GM04504 (cell line): Measurements from ENCODE around the gene RAB13.

Experiments used
- DNase-seq: peaks from one replicate; pipeline ENCODE4 v3.0.0-alpha.2; 2012; ENCODE audit warnings: low read depth

The RAB13 gene

DNA sequence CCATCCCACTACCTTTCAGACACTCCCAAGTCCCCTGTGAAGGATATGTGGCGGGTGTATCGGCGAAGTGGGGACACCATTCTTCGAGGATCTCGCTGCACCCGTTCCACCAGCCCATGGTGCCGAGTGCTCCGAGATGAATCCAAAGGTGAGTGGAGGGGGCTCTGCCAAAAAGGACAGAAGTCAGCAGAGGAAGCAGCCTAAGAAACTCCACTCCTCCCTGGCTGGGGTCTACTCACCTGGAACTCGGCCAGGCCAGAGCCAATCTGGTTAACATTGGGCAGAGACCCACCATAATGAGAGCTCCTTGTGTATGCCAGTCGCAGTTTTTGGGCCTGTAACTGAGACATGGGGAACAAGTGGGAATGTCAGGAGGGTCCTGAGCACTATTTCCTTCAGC, 31.3 kb downstream of the RAB13 start:
- DNase-seq = no peak

DNA sequence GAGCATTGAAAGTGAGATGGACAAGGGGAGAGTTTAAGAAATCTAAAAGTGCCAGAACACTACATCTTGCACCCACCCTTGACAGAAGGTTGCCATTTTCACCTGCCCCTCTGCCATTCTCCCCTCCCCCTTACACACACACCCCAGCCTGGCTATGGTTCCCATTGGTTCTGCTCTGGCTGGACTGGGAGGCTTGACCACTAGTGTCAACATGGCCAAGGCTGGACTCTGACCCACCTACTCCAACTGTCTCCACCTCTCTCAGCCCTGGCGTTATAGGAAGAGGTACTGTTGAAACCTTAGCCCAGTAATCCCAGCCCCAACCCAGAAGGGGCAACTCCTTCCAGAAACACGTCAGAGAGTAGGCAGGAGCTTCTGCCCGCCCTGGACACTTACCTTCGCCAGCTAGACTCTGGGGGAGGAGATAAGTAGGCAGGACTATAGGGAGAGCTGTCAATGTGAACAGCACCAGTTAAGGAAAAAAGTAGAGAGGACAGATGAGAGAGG, 32.2 kb downstream of the RAB13 start:
- no peak for DNase-seq

DNA sequence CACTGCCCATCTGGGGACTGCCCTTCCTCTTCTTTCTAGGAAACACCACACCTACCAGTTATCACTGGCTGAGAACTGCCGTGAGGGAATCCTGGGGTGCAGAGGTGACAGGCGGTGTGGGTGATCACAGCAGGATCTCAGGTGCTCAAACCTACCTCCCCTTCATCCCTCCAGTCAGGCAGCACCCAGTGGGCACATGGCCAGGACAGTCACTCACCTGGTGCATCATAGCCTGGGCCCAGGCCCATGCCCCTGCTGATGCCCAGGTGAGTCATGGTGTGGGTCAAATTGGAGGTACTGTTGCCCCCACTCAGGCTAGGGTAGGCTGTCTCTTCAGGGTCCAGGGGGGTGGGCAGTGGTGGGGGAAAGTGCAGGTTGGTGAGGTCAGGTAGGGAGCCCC, 34.3 kb downstream of the RAB13 start:
- no peak for DNase-seq

DNA sequence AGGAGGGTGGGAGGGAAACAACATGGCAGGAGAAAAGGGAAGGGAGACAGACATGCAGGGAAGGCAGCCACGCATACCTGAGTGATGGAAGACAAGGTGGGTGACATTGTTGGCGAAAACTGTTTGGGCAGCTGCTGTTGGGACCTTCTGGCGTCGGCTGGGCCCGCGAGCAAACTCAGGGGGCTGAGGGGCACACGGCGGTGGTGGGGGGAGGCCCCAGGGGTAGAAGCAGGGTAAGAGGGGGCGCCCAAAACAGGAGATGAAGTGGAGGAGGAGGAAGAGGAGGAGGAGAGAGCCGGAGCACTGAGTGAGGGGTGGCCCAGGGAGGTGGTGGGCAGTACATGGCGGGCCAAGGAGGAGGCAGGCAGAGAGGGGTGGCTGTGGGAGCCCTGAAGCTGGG, 35.0 kb downstream of the RAB13 start:
- no peak for DNase-seq

DNA sequence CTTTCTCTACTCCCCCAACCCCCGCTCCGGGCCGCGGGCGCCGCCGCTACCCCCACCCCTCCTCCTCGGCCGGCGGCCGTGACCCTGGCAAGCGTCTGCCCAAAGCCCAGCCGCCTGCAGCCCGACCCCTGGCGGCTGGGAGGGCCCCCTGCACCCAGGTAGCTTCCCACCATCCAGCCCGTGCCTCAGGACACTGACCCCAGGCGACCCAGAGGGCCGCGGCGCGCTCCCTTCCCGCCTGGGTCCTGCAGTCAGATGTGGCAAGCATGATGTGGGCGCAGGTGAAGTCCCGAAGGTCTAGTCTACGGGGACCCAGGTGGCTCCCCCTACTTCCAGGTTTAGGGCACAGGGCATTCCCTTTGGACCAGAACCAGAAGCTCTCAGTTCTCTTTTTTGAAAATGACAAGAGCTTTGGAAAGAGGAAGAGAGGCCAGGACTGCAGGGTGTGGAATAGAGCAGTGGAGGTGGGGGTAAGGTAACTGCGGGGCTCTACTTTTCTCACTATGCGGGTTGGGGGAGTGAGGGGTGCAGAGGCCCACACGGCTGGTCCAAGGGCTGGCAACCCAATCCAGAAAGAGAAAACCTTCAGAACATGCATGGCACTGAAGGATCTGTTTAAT, 39.4 kb downstream of the RAB13 start, which contains the start of gene DENND4B:
DENND4B (minus strand) TSS at position 97 of the 620 bp plus-strand sequence. CDS start 2,344 bp downstream, outside the sequence.
- DNase-seq = no peak

DNA sequence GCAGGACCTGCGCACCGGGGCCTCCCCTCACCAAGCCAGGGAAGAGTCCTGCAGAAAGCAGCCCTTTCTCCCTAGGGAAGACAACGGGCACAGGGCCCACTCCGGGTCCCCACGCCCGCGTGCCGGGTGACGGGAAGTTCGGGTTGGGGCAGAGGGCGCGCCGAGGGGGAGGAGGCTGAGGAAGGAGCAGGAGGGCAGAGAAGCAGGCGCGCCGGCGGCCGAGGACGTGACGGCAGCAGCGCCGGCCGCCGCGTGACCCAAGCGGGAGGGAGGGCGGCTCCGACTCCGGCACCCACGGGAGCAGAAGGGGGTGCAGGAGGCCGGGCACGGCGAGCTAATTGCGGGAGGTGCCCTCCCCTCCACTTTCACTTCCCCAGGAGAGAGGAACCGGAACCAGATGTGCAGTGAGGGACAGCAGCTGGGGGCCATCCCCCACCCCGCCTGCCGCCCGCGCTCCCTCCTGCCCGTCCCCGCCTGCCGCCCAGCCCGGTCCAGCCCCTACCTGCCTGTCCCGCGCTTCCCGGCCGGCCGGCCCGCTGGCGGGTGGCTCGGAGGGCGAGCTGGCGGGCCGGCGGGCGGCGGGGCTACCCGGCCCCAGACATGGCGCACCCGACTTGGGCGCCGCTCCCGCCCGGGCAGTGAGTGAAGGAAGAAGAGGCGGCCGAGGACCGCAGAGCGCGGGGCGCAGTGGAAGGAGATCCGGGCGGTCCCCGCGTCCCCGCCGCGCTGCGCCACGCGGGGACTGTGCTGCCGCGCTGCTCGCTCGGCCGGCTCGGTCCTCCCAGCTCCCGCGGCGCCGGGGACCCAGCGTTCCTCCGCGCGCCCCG, 40.1 kb downstream of the RAB13 start:
- DNase-seq = no peak

DNA sequence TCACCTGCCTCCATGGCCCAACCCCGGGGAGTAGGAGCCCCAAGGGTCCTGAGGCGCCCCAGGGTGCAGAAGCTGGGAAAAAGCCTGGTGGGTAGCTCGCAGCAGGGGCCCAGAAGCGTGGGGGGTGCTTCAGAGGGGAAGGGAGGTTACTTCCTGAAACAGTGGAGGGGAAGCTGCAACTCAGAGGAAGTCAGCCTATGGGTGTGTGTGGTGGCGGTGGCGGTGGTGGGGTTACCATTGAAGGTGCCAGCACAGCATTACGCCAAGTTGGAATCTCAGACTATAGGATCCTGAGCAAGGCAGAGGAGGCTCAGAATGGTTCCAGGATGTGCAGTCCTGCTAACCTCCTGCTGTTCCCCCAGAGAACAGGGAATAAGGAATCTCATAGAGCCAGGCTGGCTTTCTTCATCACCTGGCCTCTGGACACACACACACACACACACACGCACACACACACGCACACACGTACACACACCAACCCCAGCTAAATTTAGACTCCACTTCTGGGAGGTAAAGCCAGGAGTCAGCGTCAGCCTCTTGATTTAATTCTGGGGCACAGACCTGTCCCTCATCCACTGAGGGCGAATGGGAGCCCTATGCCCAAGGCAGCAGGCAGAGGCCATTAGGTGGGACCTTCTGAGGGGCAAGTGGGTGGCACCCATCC, 40.9 kb downstream of the RAB13 start:
- no peak for DNase-seq

DNA sequence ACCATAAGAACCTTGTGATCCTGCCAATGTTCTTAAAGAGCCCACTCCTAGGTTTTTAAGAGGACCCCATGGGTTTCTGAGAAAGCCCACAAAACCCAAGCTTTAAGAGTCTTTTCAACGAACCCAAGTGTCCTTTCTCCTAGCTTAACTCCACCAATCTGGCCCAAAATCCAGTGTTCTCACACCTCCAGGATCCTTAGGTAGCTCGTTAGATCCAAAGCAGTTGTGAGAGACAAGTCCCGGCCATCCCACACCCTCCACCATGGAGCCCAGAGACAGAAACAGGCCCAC, 41.4 kb downstream of the RAB13 start:
- no peak for DNase-seq

DNA sequence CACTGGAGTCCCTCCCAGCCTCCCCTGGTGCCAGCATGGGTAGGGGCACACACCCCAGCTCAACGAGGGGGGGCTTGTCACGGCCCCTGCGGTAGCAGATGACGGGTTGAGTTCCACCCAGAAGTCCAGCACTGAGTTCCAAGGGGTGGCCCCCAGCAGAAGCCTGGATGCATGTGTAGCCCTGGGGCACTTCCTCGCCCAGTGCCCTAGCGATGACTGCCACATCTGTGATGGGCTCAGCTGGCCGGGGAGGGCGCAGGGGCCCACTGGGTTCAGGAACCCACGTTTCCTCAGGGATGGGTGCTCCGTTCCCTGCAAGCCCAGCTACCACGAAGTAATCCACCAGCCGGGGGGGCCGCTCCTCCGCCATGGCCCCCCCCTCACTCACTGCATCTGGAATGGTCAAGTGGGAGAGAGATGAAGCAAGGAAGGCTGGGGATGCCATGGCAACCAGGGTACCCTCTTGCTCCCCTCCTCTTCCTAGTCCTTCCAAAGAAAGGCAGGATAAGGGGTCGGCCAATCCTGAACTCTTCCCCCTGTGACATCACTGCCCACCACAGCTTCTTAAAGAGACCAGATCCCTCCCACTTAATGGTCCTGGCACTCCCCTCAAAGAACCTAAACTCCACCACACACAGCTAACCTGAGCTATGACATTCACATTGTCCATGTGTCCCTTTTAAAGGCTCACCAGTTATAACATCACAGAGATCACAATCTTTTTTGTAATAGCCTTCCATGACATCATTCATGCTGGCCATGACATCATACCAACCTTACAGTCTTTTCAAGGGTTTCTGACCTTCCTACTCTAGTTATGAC, 41.9 kb downstream of the RAB13 start:
- no peak for DNase-seq

DNA sequence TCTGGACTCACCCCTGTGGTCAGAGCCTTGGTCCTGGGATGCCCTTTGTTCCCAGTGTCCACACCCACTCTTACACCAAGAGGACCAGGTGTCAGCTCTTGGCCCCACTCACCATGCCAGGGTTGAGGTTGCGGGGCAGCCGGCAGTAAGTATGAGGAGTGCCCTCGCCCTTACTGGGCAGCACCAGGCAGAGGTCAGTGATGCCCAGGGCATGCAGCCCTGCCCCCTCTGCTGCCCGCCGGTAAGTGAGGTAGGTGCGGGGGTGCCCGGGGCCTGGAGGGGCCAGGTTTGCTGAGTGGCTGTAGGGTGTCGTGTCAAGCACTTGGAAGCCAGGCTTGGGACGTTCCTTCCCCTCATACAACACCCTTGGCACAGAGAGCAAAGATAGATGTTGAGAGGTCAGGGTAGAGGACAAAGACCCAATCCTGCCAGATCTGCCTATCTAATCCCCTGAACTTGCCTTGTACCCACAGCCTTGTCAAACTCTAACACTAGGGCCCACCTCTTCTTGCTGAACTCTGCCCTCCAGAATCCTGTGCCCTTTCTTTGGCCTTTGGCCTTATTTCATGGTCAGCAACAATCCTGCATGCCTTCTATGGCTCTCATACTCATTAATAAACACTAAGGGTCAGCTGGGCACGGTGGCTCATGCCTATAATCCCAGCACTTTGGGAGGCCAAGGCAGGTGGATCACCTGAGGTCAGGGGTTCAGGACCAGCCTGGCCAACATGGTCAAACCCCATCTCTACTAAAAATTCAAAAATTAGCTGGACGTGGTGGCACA, 43.2 kb downstream of the RAB13 start:
- DNase-seq = no peak

DNA sequence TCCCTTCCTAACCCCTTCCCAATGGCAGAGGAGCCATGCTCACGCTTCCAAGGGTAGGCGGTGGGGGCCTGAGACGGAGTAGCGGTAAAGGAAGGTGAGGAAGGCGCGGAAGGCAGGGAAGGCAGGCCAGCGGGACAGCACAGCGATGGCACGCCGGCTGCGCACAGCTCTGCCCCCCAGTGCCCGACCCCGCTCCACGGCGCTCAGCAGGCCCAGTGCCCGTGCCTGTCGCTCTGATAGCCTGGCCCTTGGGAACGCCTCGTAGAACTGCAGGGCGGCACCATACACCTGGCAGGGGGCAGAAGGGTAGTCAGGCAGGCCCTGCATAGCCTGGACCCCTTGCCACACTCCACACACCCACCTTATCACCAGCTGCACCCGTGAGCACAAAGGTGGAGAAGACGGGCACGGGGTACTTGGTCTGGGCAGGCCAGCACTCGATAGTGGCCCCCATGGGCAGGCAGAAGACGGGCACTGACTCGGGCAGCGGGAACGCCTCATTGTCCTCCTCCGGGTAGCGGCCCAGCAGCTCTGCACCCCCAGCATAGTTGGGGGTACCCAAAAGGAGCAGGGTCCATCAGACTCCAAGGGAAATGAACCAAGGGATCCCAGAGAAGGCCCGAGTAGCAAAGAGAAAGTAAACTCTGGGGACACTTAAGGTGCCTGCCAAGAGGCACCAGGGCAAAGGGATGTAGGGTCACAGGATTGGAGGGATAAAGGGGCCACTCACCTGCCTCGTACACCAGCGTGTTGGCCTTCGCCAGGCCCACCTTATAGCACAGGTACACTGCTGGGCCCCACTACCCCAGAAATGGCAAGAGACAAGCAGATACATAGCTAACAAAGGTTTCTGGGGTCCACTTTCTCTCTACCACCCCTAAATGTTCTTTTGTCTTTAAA, 44.1 kb downstream of the RAB13 start:
- no peak for DNase-seq

DNA sequence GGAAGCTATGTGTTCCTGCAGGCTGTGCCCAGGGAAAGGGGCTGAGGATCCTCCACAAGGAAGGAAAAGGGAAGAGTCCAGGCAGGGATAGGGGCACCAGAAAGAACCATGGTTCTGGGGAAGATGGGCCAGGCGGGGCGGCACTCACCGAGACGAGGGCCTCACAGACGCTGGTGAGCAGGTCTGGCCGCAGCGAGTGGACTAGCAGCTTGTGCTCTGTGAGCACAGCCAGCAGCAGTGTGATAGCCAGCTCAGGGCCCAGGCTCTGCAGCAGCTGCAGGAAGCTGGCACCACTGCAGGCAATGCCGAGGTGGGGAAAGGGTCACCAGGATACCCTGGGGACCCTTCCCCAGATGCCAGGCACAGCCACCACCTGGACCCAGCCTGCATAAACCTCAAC, 45.4 kb downstream of the RAB13 start:
- DNase-seq = no peak

DNA sequence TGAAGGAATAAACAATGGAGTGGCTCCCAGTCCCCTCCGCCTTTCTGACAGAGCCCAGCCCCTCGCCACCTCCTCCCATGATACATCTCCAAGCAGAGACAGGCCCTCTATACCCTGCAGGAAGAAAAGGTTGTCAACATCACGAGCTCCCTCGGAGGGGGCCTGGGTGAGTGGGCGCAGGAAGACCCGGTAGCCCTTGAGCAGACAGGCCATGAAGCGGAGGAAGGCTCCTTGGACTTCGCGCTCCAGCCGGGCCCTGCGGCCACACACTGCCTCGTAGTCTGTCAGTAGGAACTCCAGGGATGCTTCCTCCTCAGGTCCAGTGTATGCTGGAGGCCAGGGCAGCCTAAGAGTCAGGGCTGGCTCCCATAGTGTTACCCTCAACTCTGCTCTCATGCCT, 46.7 kb downstream of the RAB13 start:
- no peak for DNase-seq

DNA sequence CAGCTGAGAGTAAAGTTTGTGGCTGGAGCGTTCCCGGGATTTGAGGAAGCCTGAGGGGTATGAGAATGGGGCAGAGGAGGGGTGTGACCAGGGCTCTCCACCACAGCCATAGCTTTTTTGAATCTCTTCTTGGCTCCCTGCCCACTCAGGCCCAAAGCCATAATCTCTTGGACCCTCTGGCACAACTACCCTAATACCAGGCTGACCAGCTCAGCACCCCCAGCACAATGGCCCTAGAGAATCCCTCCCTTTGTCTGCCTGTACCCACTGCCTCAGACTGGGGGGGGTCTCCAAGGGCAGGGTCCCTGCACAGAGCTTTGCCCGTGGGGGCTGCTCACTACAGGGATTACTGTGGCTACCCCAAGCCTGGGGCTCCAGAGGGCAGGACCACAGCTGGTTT, 47.1 kb downstream of the RAB13 start:
- no peak for DNase-seq

DNA sequence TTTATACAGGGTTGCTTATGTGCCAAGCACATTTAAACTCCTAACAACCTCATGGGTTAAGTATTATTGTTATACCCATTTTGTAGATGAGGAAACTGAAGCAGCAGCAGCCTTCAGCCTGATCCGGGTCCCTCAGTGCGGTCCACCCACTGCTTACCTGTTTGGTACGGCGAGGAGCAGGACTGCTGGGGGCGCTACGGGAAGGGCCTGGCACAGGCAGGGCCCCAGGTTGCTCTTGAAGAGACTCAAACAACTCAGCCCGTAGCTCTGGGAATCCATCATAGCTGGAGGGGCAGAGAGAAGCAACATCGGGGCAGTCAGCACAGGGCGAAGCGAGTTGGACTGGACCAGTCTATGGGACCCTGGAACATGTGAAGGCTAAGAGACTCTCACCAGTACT, 48.8 kb downstream of the RAB13 start:
- DNase-seq = no peak

DNA sequence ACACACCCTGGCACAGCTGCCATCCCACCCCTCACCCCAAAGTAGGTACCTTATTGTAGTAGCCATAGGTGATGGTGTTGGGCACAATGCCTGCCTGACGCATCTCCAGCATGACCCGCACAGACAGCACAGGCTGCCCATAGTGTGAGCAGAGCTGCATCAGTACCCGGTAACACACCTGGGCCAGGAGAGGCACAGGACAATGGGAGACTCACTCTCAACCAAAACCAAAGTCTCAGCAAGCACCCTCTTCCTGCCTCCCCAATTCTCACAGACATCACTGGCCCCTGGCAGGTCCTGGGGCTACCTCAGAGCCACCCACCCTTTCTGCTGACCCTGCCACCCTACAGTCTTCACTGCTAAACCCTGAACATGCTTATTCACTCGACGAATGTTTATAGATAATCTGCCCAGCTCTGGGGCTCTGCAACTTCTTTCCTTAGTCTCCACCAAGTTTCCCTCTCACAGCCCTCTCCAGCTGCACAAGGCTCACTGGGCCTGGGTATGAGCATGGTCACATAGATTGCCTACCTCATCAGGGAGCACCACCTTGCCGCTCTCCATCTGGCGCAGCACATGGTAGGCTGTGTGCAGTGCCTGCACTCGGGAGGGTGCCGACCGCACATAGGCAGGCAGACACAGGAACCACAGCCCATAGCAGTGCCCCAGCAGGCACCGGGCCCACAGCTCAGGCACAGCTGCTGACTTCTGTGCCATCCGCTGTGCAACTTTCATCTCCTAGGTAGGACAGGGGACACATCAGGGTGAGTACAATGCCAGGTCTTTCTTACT, 49.9 kb downstream of the RAB13 start:
- no peak for DNase-seq

DNA sequence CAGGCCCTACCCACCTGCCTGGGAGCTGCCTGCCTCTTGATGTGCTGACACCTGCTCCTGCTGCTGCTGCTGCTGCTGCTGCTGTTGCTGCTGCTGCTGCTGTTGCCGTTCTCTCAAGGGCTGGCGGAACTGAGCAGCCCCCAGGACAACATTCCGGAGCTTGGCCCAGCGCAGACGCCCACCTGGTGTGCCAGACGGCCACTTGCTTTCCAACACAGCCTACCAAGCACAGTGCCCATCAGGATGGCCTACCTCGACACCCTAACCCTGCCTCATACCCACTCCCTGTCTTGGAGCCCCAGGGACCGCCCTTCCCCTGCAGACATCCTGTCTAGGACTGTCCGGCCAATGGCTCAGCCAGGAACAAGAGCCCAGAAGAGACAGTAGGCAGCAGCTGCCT, 51.4 kb downstream of the RAB13 start:
- DNase-seq = no peak

DNA sequence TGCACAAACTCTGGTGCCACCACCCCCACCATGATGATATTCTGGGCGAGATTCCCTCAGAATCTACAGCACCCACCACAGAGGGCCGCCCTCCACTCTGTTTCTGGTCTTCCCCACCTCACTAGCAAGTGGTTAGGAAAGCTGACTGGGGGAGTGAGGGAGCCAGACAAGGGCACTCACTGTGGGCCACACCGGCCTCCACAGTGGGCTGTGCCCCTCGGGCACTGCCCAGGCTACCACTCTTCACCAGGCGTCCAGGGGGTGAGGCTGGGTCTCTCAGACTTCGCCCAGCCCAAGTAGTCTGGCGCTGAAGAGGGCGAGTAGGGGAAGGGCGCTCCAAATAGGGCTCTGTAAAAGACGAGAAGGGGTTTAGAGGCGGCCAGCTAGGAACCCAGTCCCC, 52.2 kb downstream of the RAB13 start:
- DNase-seq = no peak

DNA sequence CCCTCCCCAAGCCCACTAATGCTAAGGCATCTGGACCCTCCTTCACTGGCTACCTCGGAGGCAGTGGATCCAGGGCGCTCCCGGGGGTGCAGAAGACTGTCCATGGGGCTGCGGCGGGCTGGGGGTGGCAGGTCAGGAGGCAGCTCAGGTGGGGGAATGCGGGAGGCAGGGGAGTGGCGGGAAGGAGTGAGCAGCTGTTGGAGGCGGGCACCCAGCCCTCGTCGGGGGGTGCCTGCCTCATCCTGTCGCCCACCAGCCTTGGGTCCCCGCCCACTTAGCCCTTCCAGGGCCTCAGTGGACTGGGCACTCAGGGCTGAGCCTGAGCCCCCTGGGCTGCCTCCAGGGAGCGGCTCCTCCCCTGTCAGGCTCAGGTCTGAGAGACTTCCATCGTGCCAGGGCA, 52.7 kb downstream of the RAB13 start:
- DNase-seq = no peak
